ENCODE data around the gene DAPK2. TPM values are rescaled to one million over a fixed set of nuclear protein-coding genes. Genes with fewer than 3 reads are reported as not detected.

The DAPK2 gene
- total and polyA plus RNA-seq, 2 donors (not counting 1 experiment from before 2014, with no cell fraction given): 14.4 to 21.4 TPM

DNA sequence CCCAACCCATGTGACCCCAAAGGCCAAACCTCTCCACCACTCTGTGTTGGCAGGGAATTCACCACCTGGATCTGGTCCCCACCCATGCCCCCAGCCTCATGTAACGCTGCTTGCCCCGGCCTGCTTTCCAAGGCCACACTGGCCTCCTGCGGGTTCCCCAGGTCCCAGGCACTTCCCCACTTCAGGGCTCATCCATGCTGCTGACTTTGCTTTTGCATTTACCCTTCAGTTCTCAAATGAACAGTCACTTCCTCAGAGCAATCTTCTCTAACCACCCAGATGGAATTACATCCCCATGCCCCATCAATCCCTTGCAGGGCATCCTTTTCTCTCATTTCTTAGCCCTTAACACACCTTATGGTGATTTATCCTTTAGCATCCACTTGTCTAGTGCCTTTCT is 9.2 kb downstream of the DAPK2 start:
- DNase-seq (ENCODE audit: low read depth in 2 of 2): no peak
- TF ChIP-seq, protein P1, sequence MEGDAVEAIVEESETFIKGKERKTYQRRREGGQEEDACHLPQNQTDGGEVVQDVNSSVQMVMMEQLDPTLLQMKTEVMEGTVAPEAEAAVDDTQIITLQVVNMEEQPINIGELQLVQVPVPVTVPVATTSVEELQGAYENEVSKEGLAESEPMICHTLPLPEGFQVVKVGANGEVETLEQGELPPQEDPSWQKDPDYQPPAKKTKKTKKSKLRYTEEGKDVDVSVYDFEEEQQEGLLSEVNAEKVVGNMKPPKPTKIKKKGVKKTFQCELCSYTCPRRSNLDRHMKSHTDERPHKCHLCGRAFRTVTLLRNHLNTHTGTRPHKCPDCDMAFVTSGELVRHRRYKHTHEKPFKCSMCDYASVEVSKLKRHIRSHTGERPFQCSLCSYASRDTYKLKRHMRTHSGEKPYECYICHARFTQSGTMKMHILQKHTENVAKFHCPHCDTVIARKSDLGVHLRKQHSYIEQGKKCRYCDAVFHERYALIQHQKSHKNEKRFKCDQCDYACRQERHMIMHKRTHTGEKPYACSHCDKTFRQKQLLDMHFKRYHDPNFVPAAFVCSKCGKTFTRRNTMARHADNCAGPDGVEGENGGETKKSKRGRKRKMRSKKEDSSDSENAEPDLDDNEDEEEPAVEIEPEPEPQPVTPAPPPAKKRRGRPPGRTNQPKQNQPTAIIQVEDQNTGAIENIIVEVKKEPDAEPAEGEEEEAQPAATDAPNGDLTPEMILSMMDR (conservative IDR thresholded peaks at IDR 0.05 in 1 of 2, IDR thresholded peaks at IDR 0.05 in 1 of 2; ENCODE audit: low read depth in 1 of 2, low read length in 2 of 2): no peak
- TF ChIP-seq EZH2 (IDR thresholded peaks at IDR 0.05; ENCODE audit: low read length, missing control alignments): no peak
- Histone ChIP-seq H3K9ac (ENCODE audit: insufficient read depth, low read length) (no peak overlapping the region), H3K4me2 (ENCODE audit: extremely low read depth, insufficient read depth, low read length) (no peak overlapping the region), H3K36me3 (ENCODE audit: control insufficient read depth, insufficient read depth, low read length) (no peaks in the 10 kb centered on the region), H3K4me1 (ENCODE audit: control insufficient read depth, extremely low read depth, insufficient read depth, low read length) (no peaks in the 10 kb centered on the region), H3K79me2 (ENCODE audit: control insufficient read depth, insufficient read depth, low read length) (no peaks in the 10 kb centered on the region), H3K27ac (ENCODE audit: insufficient read depth, low read length) (no peak overlapping the region), H4K20me1 (ENCODE audit: control insufficient read depth, extremely low read depth, insufficient read depth, low read length) (no peaks in the 10 kb centered on the region), H3K27me3 (ENCODE audit: control insufficient read depth, insufficient read depth, low read length) (no peaks in the 10 kb centered on the region), H2AFZ (ENCODE audit: low read length) (no peak overlapping the region), H3K9me3 (ENCODE audit: control insufficient read depth, insufficient read depth, low read depth, low read length) (no peaks in the 10 kb centered on the region), H3K4me3 (replicated peaks in 1 of 4; ENCODE audit: control extremely low read depth in 1 of 4, insufficient read depth in 1 of 4, low read depth in 3 of 4, low read length in 4 of 4) (no peak overlapping the region)

DNA sequence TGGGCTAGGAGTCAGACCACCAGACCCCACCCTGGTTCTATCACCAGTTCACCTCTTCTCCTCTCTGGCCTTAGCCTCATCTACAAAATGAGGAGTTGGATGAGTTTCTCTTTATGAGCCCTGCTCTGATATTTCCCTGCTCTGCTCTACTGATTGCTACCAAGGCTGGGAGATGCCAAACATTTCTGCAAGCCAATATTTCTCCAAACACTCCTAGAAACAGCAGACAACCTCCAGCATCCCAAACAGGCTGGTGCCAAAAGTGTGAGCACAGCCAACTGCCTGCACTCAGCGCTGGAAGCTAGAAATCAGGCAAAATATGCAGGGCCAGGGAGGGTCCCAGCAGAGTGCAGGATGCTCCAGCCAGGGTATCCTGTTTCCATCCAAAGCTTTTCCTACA is 10.8 kb downstream of the DAPK2 start:
- Histone ChIP-seq H3K36me3 (ENCODE audit: control insufficient read depth, insufficient read depth, low read length) (no peaks in the 10 kb centered on the region), H3K79me2 (ENCODE audit: control insufficient read depth, insufficient read depth, low read length) (no peaks in the 10 kb centered on the region), H4K20me1 (ENCODE audit: control insufficient read depth, extremely low read depth, insufficient read depth, low read length) (no peaks in the 10 kb centered on the region), H3K27ac (ENCODE audit: insufficient read depth, low read length) (no peak overlapping the region), H3K27me3 (ENCODE audit: control insufficient read depth, insufficient read depth, low read length) (no peaks in the 10 kb centered on the region), H3K9ac (ENCODE audit: insufficient read depth, low read length) (no peak overlapping the region), H3K9me3 (ENCODE audit: control insufficient read depth, insufficient read depth, low read depth, low read length) (no peaks in the 10 kb centered on the region), H3K4me1 (ENCODE audit: control insufficient read depth, extremely low read depth, insufficient read depth, low read length) (no peaks in the 10 kb centered on the region), H2AFZ (ENCODE audit: low read length) (no peak overlapping the region), H3K4me2 (ENCODE audit: extremely low read depth, insufficient read depth, low read length) (no peak overlapping the region), H3K4me3 (replicated peaks in 1 of 4; ENCODE audit: control extremely low read depth in 1 of 4, insufficient read depth in 1 of 4, low read depth in 3 of 4, low read length in 4 of 4) (no peak overlapping the region)
- no peak for DNase-seq (ENCODE audit: low read depth in 2 of 2)
- TF ChIP-seq, protein P1 (conservative IDR thresholded peaks at IDR 0.05 in 1 of 2, IDR thresholded peaks at IDR 0.05 in 1 of 2; ENCODE audit: low read depth in 1 of 2, low read length in 2 of 2): no peak
- TF ChIP-seq EZH2 (IDR thresholded peaks at IDR 0.05; ENCODE audit: low read length, missing control alignments): no peak

DNA sequence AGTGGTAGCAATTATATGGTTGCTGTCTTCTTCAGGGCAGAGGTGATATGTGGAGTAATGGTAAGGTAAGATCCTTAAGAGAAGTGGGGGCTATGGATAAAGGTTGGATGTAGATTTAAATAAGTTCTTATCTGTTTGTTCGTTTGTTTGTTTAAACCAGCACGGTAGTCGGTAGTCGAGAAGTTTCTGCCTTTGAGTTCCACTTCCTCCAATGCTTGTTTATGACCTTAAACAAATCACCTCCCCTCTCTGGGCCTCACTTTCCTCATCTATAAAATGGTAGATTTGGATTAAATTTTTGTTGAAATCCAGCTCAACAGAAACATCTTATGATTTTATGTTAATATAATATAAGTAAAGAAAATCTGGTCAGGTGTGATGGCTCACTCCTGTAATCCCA is 11.8 kb downstream of the DAPK2 start:
- H3K4me2 ChIP-seq (ENCODE audit: extremely low read depth, insufficient read depth, low read length): no peak overlapping the region
- H3K9me3 ChIP-seq (ENCODE audit: control insufficient read depth, insufficient read depth, low read depth, low read length): no peaks in the 10 kb centered on the region
- no peaks in the 10 kb centered on the region for H4K20me1 ChIP-seq (ENCODE audit: control insufficient read depth, extremely low read depth, insufficient read depth, low read length)
- no peaks in the 10 kb centered on the region for H3K36me3 ChIP-seq (ENCODE audit: control insufficient read depth, insufficient read depth, low read length)
- H3K27ac ChIP-seq (ENCODE audit: insufficient read depth, low read length): no peak overlapping the region
- no peaks in the 10 kb centered on the region for H3K27me3 ChIP-seq (ENCODE audit: control insufficient read depth, insufficient read depth, low read length)
- TF ChIP-seq, protein P1 (conservative IDR thresholded peaks at IDR 0.05 in 1 of 2, IDR thresholded peaks at IDR 0.05 in 1 of 2; ENCODE audit: low read depth in 1 of 2, low read length in 2 of 2): no peak
- no peak for TF ChIP-seq EZH2 (IDR thresholded peaks at IDR 0.05; ENCODE audit: low read length, missing control alignments)
- H3K4me1 ChIP-seq (ENCODE audit: control insufficient read depth, extremely low read depth, insufficient read depth, low read length): no peaks in the 10 kb centered on the region
- H3K4me3 ChIP-seq (replicated peaks in 1 of 4; ENCODE audit: control extremely low read depth in 1 of 4, insufficient read depth in 1 of 4, low read depth in 3 of 4, low read length in 4 of 4): no peak overlapping the region
- no peak overlapping the region for H2AFZ ChIP-seq (ENCODE audit: low read length)
- DNase-seq (ENCODE audit: low read depth in 2 of 2): no peak
- H3K79me2 ChIP-seq (ENCODE audit: control insufficient read depth, insufficient read depth, low read length): no peaks in the 10 kb centered on the region
- H3K9ac ChIP-seq (ENCODE audit: insufficient read depth, low read length): no peak overlapping the region

Measured in fibroblast of lung (primary cell).